Melanocyte of skin (primary cell): ENCODE measurements around the gene HAS3. TPM values are rescaled to one million over a fixed set of nuclear protein-coding genes. Genes with fewer than 3 reads are reported as not detected.

Experiments used
- total RNA-seq, 2 donors: library from RNA; depleted of rRNA; stranded (reverse); fragments of >200 nt; gene quantifications; 2 replicates each; pipeline ENCODE4 v1.2.3, GENCODE V29; 2012

The HAS3 gene
- 1 to 10 TPM in 1 of 2 donors, under 1 TPM in 1; 0.67 to 1.0 TPM for total RNA-seq

GRCh38 chr16:69105501-69106361 lies at the start of gene HAS3:
Gene HAS3, plus strand, starts transcription at chr16:69105653. Its CDS starts 3,743 bp downstream, at chr16:69109396.

GRCh38 chr16:69132424-69133252 lies 27.2 kb downstream of the HAS3 start, which contains the start of the genes CHTF8 and UTP4:
Gene CHTF8, minus strand, starts transcription at chr16:69132588. Its CDS starts 11,130 bp downstream, at chr16:69121458.
Gene UTP4, plus strand, starts transcription at chr16:69132649. Its CDS starts 811 bp downstream, at chr16:69133460.

Other genes with a start within 250 kb of the HAS3 start
- 10 to 100 TPM; 74.3 to 91.6 TPM for gene CHTF8, start 26.9 kb downstream of the HAS3 start, total RNA-seq
- gene UTP4, start 27.0 kb downstream of the HAS3 start, total RNA-seq = 10 to 100 TPM; 43.0 to 45.1 TPM
- 10 to 100 TPM; 18.9 to 34.3 TPM for gene SNTB2, start 81.5 kb downstream of the HAS3 start, total RNA-seq
- gene VPS4A, start 205.7 kb downstream of the HAS3 start, total RNA-seq = 10 to 100 TPM; 45.1 to 49.3 TPM
- gene PDF, start 224.9 kb downstream of the HAS3 start, total RNA-seq = 10 to 100 TPM; 15.1 to 20.3 TPM
- gene COG8, start 233.9 kb downstream of the HAS3 start, total RNA-seq = 10 to 100 TPM; 32.0 to 42.3 TPM
- 10 to 100 TPM; 18.2 to 40.0 TPM for gene NIP7, start 234.1 kb downstream of the HAS3 start, total RNA-seq
- gene TMED6, start 246.1 kb downstream of the HAS3 start, total RNA-seq = under 1 TPM in 1 of 2 donors, not detected in 1; 0.33 TPM